Kidney capillary endothelial cell (primary cell): ENCODE data around the gene PCDHB1.
"Not testable (repeated sequence)": the region's sequence is repeated elsewhere in the genome, so short reads cannot be mapped to it uniquely, and the experiment has no call there.

Experiments
- DNase-seq: peaks from one replicate; pipeline ENCODE4 v3.0.0-alpha.2; 2018; ENCODE audit warnings: low spot score

The PCDHB1 gene

GRCh38 chr5:141084487-141084989 is 33.4 kb downstream of the PCDHB1 start:
- DNase-seq, result peak; percentile 2

- DNase-seq, result no peak
These were observed 43.5 kb downstream of the PCDHB1 start, which contains the start of gene PCDHB2 for GRCh38 chr5:141094481-141095262. Gene PCDHB2 (plus strand): TSS chr5:141094615. CDS start chr5:141094791, 176 bp downstream.

- no peak for DNase-seq
These were observed 44.1 kb downstream of the PCDHB1 start for GRCh38 chr5:141095263-141095641.

GRCh38 chr5:141096181-141096580 is 45.0 kb downstream of the PCDHB1 start:
- not testable (repeated sequence) for DNase-seq

GRCh38 chr5:141096586-141096985 is 45.4 kb downstream of the PCDHB1 start:
- not testable (repeated sequence) for DNase-seq

- DNase-seq, result no peak
These were observed 49.1 kb downstream of the PCDHB1 start, which contains the start of gene PCDHB3 for GRCh38 chr5:141100243-141100805. Gene PCDHB3 (plus strand): TSS chr5:141100473. CDS start chr5:141100650, 177 bp downstream.

GRCh38 chr5:141101059-141101458 is 49.9 kb downstream of the PCDHB1 start:
- no peak for DNase-seq

GRCh38 chr5:141102070-141102469 is 50.9 kb downstream of the PCDHB1 start:
- not testable (repeated sequence) for DNase-seq

- DNase-seq, result not testable (repeated sequence)
These were observed 51.3 kb downstream of the PCDHB1 start for GRCh38 chr5:141102471-141102870.

GRCh38 chr5:141105350-141105749 is 54.2 kb downstream of the PCDHB1 start:
- no peak for DNase-seq
